ENCODE results near the gene RACK1. TPM values are rescaled to one million over a fixed set of nuclear protein-coding genes. Genes with fewer than 3 reads are reported as not detected.

The RACK1 gene
- polyA plus RNA-seq, 1 experiment = 8,520 TPM

DNA sequence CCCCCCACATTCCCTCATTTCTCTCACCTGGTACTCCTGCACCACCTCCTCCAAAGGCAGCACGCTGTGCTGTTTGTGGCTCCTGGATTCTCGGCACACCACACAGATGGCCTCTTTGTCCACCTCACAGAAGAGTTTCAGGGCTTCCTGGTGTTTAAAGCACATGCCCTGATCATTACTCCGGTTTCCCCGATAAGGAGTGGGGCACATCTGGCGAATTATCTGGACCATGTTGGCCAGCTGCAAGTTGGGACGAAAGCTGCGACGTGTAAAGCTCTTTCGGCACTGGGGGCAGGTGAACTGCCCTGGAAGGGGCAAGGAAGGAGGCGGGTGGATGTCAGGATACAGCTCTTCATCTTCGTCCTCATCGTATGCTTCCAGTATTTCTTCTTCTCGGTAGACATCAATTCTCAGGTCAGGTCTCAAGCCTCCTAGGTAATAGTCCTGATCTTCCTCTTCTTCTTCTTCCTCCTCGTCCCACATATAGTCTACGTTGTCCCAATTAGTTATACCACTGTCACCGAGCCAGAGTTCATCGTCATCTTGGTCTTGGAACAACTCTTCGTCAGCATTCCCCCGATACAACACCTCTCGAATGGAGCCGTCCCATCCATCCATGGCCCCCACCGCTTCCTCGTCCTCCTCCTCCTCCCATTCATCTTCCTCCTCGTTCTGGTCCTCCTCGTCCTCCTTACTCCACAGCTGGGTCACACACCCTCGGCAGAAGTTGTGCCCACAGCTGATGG, 16.4 kb upstream of the RACK1 start:
- peak overlapping the region; percentile 75 for H3K4me3 ChIP-seq (ENCODE audit: low read depth, low read length)
- H3K27me3 ChIP-seq (ENCODE audit: control insufficient read depth, insufficient read depth, low read length) = no peaks in the 10 kb centered on the region
- TF ChIP-seq, protein P1, sequence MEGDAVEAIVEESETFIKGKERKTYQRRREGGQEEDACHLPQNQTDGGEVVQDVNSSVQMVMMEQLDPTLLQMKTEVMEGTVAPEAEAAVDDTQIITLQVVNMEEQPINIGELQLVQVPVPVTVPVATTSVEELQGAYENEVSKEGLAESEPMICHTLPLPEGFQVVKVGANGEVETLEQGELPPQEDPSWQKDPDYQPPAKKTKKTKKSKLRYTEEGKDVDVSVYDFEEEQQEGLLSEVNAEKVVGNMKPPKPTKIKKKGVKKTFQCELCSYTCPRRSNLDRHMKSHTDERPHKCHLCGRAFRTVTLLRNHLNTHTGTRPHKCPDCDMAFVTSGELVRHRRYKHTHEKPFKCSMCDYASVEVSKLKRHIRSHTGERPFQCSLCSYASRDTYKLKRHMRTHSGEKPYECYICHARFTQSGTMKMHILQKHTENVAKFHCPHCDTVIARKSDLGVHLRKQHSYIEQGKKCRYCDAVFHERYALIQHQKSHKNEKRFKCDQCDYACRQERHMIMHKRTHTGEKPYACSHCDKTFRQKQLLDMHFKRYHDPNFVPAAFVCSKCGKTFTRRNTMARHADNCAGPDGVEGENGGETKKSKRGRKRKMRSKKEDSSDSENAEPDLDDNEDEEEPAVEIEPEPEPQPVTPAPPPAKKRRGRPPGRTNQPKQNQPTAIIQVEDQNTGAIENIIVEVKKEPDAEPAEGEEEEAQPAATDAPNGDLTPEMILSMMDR (IDR thresholded peaks at IDR 0.05; ENCODE audit: insufficient read depth, low read depth, low read length) = no peak
- POLR2A ChIA-PET = no interaction called here
- peaks cover 2% of the 10 kb centered on the region for H3K36me3 ChIP-seq (ENCODE audit: control insufficient read depth, insufficient read depth, low read length)
- CTCF ChIA-PET = interaction anchor here (0.6 to 2.0 kb wide), 2 partner anchors 9 to 53 kb away, joined by 3 to 6 read pairs; no protein-coding TSS in a partner anchor
- no peak for DNase-seq (ENCODE audit: low read depth)

DNA sequence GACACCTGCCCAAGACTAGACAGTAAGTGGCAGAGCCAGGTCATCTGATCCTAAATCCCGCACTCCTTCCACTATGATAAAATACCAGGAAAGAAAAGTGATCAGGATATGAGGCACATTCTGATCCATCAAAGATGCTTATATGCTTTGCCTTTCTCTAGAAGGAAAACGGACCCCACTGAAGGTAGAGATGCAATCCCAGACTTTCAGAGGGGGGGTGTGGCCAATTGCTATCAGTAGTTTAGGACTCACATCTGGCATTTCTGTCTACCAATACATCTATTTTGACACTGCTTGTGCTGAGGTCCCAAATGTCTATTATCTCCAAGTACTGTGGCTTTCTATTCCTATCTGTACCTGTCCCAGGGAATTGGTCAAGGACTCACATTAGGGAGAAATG, 15.6 kb upstream of the RACK1 start:
- no peak for DNase-seq (ENCODE audit: low read depth)
- POLR2A ChIA-PET = no interaction called here
- H3K36me3 ChIP-seq (ENCODE audit: control insufficient read depth, insufficient read depth, low read length) = peaks cover 2% of the 10 kb centered on the region
- H3K27me3 ChIP-seq (ENCODE audit: control insufficient read depth, insufficient read depth, low read length) = no peaks in the 10 kb centered on the region
- H3K4me3 ChIP-seq (ENCODE audit: low read depth, low read length) = peak overlapping the region; percentile 75
- CTCF ChIA-PET = no interaction called here
- TF ChIP-seq, protein P1 (IDR thresholded peaks at IDR 0.05; ENCODE audit: insufficient read depth, low read depth, low read length) = no peak

DNA sequence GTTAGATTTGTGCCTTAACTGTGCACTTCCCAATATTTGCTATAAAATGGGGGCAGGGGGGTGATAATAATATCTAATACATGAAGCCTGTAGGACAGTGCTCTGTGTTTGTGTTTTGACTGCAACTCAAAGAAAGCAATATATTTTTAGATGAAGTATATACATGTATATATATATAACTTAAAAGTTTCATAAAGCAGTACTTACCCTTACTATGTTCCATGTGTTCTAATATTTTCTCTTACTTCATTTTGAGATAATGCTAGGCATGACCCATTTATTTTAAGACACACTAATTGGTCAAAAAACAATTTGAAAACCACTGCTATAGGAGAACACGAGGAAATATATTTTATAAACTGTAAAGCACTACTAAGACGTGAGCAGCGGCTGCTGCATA, 14.9 kb upstream of the RACK1 start:
- Histone ChIP-seq H3K36me3 (ENCODE audit: control insufficient read depth, insufficient read depth, low read length) (peaks cover 2% of the 10 kb centered on the region), H3K4me3 (ENCODE audit: low read depth, low read length) (peak overlapping the region; percentile 75; the same call in 1 of the 2 replicates), H3K27me3 (ENCODE audit: control insufficient read depth, insufficient read depth, low read length) (no peaks in the 10 kb centered on the region)
- DNase-seq (ENCODE audit: low read depth) = no peak
- ChIA-PET CTCF (no interaction called here), POLR2A (no interaction called here)
- TF ChIP-seq, protein P1 (IDR thresholded peaks at IDR 0.05; ENCODE audit: insufficient read depth, low read depth, low read length) = no peak

DNA sequence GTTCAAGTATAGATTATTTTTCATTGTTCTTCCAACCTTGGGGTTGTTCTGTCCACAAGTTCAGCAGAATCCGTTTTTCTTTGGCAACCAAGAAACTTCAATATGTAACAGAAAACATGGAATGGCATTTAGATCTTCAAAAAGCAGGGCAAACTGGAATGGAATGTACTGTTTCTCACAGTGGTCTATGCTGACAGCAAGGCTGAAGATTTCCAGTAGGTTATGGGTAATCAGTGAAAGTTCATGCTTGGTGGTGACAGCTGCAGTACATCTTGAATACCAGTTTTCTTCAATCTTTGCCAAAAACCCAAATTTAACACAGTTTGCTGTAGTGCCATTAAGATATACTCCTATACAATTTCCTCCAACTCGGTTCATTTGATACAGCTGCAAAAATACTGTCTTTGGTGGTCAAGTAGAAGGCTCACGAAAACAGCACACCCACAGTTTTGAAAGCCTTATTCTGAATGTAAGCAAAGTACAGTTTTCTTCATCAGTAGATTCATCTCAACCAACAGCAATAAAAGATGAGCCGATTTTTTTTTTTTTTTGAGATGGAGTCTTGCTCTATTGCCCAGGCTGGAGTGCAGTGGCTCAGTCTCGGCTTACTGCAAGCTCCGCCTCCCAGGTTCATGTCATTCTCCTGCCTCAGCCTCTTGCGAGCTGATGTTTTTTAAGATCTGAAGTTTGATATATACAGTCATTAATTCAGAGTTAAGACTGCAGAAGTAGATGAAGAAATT, 12.3 kb upstream of the RACK1 start:
- ChIA-PET POLR2A (no interaction called here), CTCF (interaction anchor here (1.5 kb wide), 1 partner anchor 9 kb away, joined by 3 read pairs; no protein-coding TSS in a partner anchor)
- Histone ChIP-seq H3K4me3 (ENCODE audit: low read depth, low read length) (no peak overlapping the region), H3K36me3 (ENCODE audit: control insufficient read depth, insufficient read depth, low read length) (peaks cover 6% of the 10 kb centered on the region; the same call in 1 of the 2 replicates), H3K27me3 (ENCODE audit: control insufficient read depth, insufficient read depth, low read length) (no peaks in the 10 kb centered on the region)
- no peak for DNase-seq (ENCODE audit: low read depth)
- TF ChIP-seq, protein P1 (IDR thresholded peaks at IDR 0.05; ENCODE audit: insufficient read depth, low read depth, low read length) = no peak

DNA sequence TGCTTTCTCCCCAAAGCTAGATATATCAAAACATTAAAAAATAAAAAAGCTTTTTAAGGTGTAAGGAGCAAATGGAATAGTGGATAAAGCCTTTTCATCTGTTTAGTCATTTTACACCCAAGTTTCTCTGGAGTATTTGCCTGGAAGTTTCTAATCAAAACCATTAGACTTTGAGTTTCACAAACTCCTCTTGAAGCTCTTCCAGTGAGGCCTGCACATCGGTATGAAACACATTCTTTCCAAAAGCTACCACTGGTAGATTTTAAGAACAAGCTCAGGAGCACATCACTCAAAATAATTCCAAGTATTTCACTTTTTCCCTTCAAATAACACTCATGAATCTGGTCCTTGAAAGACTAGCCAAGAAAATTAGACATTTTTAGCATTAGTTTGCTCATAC, 11.6 kb upstream of the RACK1 start:
- CTCF ChIA-PET = interaction anchor here (0.6 to 1.5 kb wide), 2 partner anchors 9 to 608 kb away, joined by 3 read pairs; no protein-coding TSS in a partner anchor
- no peak overlapping the region for H3K4me3 ChIP-seq (ENCODE audit: low read depth, low read length)
- DNase-seq (ENCODE audit: low read depth) = no peak
- TF ChIP-seq, protein P1 (IDR thresholded peaks at IDR 0.05; ENCODE audit: insufficient read depth, low read depth, low read length) = no peak
- POLR2A ChIA-PET = no interaction called here
- H3K27me3 ChIP-seq (ENCODE audit: control insufficient read depth, insufficient read depth, low read length) = no peaks in the 10 kb centered on the region
- peaks cover 6% of the 10 kb centered on the region; the same call in 1 of the 2 replicates for H3K36me3 ChIP-seq (ENCODE audit: control insufficient read depth, insufficient read depth, low read length)
